HG03135 (cell line): Measurements from ENCODE around the gene TLCD2.
"Not testable (repeated sequence)": the region's sequence is repeated elsewhere in the genome, so short reads cannot be mapped to it uniquely, and the experiment has no call there.

Source experiments
- ATAC-seq: cut with Tn5 transposase; IDR thresholded peaks from one replicate; pipeline ENCODE4 v1.9.1; 2021; ENCODE audit warnings: mild to moderate bottlenecking, moderate library complexity; ENCODE audit not compliant: unreplicated experiment

TLCD2 gene

GRCh38 chr17:1695365-1695764 lies 14.8 kb downstream of the TLCD2 start:
- ATAC-seq, result no peak

- ATAC-seq, result no peak
Observed at GRCh38 chr17:1693339-1693738, 16.8 kb downstream of the TLCD2 start.

GRCh38 chr17:1690544-1691221 lies 19.5 kb downstream of the TLCD2 start:
- no peak for ATAC-seq

GRCh38 chr17:1688405-1688804 lies 21.8 kb downstream of the TLCD2 start:
- ATAC-seq, result not testable (repeated sequence)

GRCh38 chr17:1686086-1686485 lies 24.1 kb downstream of the TLCD2 start:
- no peak for ATAC-seq

GRCh38 chr17:1684378-1685189 lies 25.6 kb downstream of the TLCD2 start, which contains the start of gene PRPF8:
TSS of gene PRPF8 (minus strand) at chr17:1684867. CDS start at chr17:1684571, 296 bp downstream.
- peak; percentile 95 for ATAC-seq

- no peak for ATAC-seq
Observed at GRCh38 chr17:1683459-1683858, 26.7 kb downstream of the TLCD2 start.

- no peak for ATAC-seq
Observed at GRCh38 chr17:1676401-1676800, 33.8 kb downstream of the TLCD2 start.

GRCh38 chr17:1673041-1673785 lies 37.0 kb downstream of the TLCD2 start:
- ATAC-seq, result no peak

GRCh38 chr17:1663934-1664333 lies 46.2 kb downstream of the TLCD2 start:
- not testable (repeated sequence) for ATAC-seq

GRCh38 chr17:1661045-1661444 lies 49.1 kb downstream of the TLCD2 start:
- ATAC-seq, result no peak

GRCh38 chr17:1658100-1658499 lies 52.1 kb downstream of the TLCD2 start:
- no peak for ATAC-seq

- no peak for ATAC-seq
Observed at GRCh38 chr17:1653735-1654134, 56.4 kb downstream of the TLCD2 start.

GRCh38 chr17:1652794-1653193 lies 57.4 kb downstream of the TLCD2 start:
- not testable (repeated sequence) for ATAC-seq
